GM18517 (cell line): ENCODE data around the gene ANXA10.
A peak's percentile ranks its signal among the peaks of the same experiment; 100 is the strongest.
"Not testable (repeated sequence)": the region's sequence is repeated elsewhere in the genome, so short reads cannot be mapped to it uniquely, and the experiment has no call there.

Source experiments
- ATAC-seq: cut with Tn5 transposase; IDR thresholded peaks from one replicate; pipeline ENCODE4 v1.9.1; 2021; ENCODE audit warnings: mild to moderate bottlenecking, moderate library complexity; ENCODE audit not compliant: unreplicated experiment

The ANXA10 gene

GRCh38 chr4:168092176-168092712 is at the start of gene ANXA10:
Gene ANXA10 (plus strand): TSS chr4:168092537. CDS start chr4:168092701, 164 bp downstream.
- no peak for ATAC-seq

- no peak for ATAC-seq
Measured at GRCh38 chr4:168045354-168045753, 47.0 kb upstream of the ANXA10 start.

- ATAC-seq: no peak
Measured at GRCh38 chr4:168050002-168050401, 42.3 kb upstream of the ANXA10 start.

- no peak for ATAC-seq
Measured at GRCh38 chr4:168051526-168051925, 40.8 kb upstream of the ANXA10 start.

GRCh38 chr4:168057412-168057811 is 34.9 kb upstream of the ANXA10 start:
- peak; percentile 59 for ATAC-seq

GRCh38 chr4:168059251-168059650 is 33.1 kb upstream of the ANXA10 start:
- ATAC-seq: no peak

- no peak for ATAC-seq
Measured at GRCh38 chr4:168063031-168063430, 29.3 kb upstream of the ANXA10 start.

- no peak for ATAC-seq
Measured at GRCh38 chr4:168070903-168071302, 21.4 kb upstream of the ANXA10 start.

GRCh38 chr4:168071304-168071703 is 21.0 kb upstream of the ANXA10 start:
- ATAC-seq: no peak

GRCh38 chr4:168074861-168075260 is 17.5 kb upstream of the ANXA10 start:
- ATAC-seq: no peak

- peak; percentile 81 for ATAC-seq
Measured at GRCh38 chr4:168076989-168077725, 15.2 kb upstream of the ANXA10 start.

- ATAC-seq: no peak
Measured at GRCh38 chr4:168077726-168078239, 14.6 kb upstream of the ANXA10 start.

GRCh38 chr4:168082379-168082778 is 10.0 kb upstream of the ANXA10 start:
- no peak for ATAC-seq

GRCh38 chr4:168095776-168096406 is 3.6 kb downstream of the ANXA10 start:
- no peak for ATAC-seq

GRCh38 chr4:168096407-168096784 is 4.1 kb downstream of the ANXA10 start:
- ATAC-seq: no peak

- no peak for ATAC-seq
Measured at GRCh38 chr4:168097161-168097560, 4.8 kb downstream of the ANXA10 start.

- no peak for ATAC-seq
Measured at GRCh38 chr4:168098248-168098717, 5.9 kb downstream of the ANXA10 start.

GRCh38 chr4:168099195-168099594 is 6.9 kb downstream of the ANXA10 start:
- no peak for ATAC-seq

GRCh38 chr4:168101026-168101425 is 8.7 kb downstream of the ANXA10 start:
- no peak for ATAC-seq

GRCh38 chr4:168102403-168102802 is 10.1 kb downstream of the ANXA10 start:
- ATAC-seq: no peak

- ATAC-seq: no peak
Measured at GRCh38 chr4:168109527-168109926, 17.2 kb downstream of the ANXA10 start.

- not testable (repeated sequence) for ATAC-seq
Measured at GRCh38 chr4:168113059-168113458, 20.7 kb downstream of the ANXA10 start.
